CD4-positive, alpha-beta T cell treated with Interferon alpha-2 for 1 hour (primary cell): Measurements from ENCODE around the gene SPOCK1.

Source experiments
- DNase-seq, 2 donors: peaks; one replicate each; pipeline ENCODE4 v3.0.0-alpha.2; 2020 to 2022

Gene SPOCK1

DNA sequence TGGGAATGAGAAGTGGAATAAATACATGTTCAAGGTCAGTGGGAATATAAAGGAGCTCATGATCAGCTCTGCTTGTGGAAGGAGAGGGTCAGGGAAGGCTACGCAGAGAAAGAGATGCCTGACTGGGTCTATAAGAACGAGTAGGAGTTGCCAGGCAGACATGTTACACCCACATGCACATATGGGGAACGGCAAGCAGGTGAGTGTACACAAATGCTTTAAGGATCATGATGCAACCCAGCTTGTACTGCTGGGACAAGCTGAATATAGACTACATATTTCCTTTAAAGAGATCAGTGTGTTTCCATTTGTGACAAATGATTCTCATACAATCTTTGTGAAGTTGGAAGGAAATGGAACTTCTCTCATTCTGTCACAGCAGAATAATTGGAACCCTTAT, 141.7 kb downstream of the SPOCK1 start:
- no peak for DNase-seq

DNA sequence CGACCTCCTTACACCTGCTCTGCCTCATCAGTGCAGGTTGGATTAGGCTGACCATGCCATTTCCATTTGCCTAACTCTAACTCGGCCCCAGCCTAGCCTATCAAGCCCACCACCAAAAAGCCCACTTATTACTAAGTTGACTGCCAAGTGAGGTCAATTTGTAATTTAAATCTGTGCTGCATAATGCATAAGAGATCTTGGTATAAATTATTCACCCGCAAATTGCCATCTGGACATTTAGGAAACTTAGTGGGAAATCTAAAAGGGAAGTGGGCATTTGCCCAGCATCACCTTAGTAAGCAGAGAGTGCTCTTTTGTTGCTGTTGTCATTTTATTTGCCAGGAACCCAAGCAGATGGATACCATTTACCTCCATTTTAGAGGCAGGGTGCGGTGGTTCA, 143.0 kb downstream of the SPOCK1 start:
- no peak for DNase-seq

DNA sequence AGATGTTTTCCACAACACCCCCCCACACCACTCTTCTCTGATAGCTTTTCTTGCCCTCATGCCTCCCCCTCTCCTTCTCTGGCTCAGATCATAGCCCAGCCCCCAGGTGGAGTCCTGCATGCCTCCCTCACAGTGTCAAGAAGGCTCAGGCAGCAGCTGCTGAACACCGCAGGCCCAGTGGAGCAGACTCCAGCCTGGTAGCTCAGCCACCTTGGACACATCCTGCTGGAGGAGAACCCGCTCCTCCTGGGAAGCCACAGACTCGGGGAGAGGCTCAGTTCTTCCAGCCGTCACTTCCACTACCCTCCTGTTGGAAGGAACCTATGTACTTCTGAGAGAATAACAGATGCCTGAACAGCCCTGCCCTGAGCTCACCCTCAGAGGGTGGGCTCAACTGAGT, 143.4 kb downstream of the SPOCK1 start:
- no peak for DNase-seq

DNA sequence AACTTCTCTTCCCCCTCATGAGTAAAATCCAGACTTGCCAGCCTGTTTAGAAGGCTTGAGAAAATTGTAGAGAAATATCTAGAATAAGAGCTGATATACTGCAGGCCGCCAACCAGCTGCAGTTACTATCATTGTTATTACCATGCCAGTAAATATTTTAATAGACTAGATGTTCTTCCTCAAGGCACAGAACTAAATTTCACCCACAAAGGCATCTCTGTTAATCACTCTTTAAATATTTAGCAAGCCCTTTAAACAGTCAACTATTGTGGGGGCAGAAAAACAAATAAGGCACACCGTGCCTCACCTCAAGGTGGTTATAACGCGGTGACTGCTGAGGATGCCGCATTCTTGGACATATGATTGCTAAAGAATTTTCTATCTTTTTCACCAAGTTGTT, 147.0 kb downstream of the SPOCK1 start:
- DNase-seq: no peak

DNA sequence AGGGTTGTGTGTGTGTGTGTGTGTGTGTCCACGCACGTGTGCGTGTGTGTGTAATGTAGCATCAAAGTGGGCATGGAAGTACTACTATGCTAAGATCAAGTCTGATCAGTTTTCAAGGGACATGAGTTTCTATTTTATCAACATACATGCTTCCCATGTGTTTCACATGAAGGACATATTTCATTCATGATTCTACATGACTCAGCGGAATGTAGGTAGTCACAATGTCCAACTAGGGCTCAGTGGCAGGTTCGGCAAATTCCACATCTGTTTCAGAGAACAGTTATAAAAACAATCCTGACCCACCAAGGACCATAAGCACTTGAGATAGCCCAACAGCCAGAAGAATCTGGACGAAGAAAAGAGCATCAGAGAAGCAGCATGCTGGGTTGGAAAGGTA, 148.3 kb downstream of the SPOCK1 start:
- DNase-seq: no peak

DNA sequence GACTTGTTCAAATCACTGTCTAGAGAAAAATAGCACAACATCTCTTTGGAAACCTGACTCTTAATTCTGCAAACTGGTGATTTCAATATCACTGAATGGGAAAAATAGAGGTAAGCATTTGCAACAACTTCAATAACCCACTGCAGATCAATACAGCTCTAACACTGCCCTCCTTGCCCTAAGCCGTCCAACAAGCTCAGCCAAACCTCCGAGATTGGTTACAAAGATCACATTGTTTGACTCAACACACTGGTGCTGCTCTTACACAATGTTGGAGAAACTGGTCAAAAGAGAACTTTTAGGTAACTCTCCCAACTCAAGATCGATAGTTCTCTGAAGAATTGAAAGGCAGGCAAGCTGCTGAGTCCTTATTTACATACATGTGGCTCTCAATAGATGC, 150.4 kb downstream of the SPOCK1 start:
- no peak for DNase-seq

DNA sequence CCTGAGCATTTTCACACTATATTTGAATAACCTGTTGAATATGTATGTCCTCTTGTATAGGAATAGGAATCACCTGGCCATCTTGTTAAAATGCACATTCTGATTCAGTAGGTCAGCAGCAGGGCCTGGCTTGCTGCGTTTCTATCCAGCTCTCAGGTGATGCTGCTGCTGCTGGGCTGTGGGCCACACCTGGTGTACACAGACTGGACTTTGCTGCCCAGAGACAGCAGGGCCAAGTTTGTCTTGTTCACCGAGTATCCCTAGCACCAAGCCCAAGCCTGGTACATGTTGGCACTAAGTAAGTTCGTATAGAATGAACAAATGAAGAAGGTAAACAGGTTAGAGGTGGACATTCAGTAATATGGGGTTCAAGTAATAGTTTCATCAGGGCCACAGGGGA, 151.3 kb downstream of the SPOCK1 start:
- DNase-seq: no peak

DNA sequence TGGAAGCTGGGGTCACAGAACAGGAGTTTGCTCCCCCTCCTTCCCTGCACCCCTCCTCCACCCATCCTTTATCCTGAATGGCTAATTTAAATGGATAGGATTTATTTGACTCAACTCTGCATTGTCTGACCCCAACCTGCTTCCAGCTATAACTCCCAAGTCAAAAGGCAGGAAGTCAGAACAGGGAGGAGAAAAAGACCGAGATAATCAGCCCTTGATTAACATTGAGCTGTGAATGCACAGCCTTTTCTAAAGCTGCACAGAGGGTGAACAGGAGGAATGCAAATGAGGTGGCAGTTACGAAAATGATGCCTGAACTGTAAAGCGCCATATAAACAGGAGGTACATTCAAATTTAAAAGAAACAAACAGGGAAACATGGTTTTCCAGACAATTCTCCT, 152.8 kb downstream of the SPOCK1 start:
- DNase-seq: no peak

DNA sequence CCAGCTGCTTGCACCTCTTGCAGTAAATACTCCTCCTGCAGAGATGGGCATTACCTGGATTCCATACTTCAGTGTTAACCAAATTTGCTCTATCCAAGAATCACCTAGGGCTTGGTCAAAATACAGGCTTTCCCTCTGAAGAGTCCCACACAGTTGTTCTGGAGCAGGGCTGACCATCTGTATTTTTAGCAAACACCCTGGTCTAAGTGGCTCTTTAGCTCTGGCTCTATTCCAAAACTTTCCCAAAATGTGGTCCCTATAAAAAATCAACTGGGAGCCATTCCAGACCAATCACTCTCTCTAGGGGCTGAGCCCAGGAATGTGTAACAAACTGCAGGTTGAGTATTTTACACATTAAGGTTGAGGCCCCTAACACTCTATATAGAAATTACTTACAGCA, 153.7 kb downstream of the SPOCK1 start:
- no peak for DNase-seq

DNA sequence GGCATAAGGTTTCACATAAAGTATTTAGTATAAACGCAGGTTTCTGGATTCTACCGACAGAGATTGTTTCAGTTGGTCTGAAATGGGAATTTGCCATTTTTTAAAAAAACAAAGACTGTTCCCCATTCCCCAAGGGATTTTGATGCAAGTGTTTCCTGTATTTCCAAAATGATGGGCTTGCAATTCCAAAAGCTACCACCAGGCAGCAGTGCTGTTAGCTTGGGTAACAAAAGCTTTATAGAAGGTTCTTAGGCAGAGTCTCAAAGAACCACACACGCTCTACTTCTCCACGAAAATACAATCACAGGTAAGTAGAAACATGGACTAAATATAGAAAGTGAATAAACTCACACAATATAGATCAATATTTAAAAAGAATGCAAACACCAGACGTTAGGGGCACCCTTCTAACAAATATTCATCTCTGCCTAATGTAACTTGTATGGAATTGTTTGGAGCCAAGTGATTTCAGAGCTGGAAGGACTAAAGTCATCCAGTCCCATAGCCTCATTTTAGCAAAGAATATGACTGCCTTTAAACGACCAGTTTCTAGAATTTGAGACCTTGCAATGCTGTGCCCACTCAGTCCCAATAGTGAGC, 154.3 kb downstream of the SPOCK1 start:
- no peak for DNase-seq

DNA sequence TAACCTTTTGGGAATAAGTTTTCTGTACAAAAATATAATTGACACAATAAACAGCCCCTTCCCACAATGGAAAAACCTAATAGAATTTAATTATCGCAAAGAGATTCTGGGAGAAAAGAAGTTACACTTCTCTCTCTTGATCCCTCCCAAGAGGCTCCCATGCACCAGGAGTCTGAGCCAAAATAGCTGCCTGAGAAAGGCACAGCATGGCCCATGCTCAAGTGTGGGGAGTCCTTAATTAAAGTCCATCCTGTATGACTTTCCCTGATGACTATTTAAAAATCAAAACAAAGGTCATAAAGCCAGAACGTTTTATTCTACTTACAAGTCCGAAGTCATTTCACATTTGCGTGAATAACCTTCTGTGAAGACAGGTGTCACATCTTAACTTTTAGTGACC, 155.1 kb downstream of the SPOCK1 start:
- DNase-seq: no peak

DNA sequence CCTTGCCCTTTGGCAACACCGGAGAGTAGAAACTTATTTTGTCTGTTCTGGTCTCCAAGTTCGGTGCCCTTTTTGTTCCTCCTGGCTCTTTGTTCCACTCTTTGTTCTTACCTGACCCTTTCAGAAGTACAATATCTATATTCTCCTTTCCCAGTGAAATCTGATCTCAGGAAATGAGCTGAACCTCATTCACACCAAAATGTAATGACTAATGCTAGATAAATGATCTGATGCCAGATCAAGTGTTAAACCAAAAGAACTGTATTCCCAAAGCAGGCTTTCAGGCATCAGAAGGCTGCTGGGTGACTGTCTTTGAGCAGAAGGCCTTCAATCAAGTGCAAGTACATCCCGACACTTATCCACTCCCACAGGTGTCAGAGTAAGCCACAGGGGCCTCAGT, 156.4 kb downstream of the SPOCK1 start:
- DNase-seq: no peak

DNA sequence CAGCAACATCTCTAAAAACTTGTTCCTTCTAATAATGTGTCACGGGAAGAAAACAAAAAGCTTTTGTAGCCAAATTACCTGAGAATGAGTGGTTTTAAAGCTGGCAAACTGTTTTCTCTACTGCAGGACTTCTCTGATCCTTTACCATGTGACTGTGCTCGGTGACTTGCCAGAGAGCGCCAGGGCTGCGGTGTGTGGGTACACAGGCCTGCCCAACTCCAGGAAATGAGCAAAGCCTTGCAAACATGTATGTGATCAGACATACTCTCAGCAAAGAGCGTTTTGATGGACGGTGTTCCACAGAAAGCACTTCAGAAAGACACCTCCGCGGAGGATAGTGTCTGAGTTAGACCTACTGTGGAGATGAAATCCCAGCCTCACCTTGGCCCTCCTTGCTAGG, 157.3 kb downstream of the SPOCK1 start:
- no peak for DNase-seq

DNA sequence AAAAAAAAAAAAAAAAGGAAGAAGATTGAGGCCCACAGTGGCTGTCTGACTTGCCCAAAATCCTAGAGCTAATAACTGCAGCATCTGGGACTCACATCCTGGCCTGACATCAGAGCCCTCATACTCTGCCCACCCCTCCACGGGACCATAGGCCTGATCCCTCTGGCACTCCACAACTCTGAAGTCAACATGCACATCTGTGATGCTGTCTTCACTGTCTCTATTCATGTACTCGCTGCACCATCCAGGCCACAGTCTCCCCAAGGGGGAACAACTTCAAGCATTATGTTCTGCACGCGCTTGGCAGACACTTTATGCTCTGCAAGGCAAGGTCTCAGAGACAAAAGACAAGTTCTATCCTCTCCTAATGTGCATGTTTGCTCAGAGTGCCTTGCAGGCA, 158.2 kb downstream of the SPOCK1 start:
- no peak for DNase-seq

DNA sequence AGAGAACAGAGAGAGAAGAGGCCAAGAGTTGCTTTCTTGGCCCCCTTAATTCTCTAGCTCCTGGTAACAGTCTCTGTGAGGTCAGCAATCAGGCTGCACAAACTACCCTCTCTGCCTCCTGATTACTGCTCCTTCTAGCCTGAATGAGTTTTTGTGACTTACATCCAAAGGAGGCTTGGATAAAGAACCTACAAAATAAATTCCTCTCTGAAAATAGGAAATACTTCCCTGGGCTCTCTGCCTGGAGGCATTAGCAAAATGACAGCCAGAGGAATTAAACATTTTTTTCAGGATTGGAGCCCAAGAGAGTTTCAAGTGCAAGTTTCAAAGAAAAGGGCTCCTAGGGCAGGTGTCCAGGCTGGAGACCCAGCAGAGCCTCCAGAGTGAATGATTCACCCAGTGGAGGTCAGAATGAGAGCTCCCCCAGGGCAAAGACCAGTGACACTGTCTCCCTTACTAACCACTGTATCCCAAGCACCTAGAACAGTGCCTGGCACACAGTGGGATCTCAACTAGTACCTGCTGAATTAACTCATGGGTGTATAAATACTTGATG, 162.5 kb downstream of the SPOCK1 start:
- no peak for DNase-seq

DNA sequence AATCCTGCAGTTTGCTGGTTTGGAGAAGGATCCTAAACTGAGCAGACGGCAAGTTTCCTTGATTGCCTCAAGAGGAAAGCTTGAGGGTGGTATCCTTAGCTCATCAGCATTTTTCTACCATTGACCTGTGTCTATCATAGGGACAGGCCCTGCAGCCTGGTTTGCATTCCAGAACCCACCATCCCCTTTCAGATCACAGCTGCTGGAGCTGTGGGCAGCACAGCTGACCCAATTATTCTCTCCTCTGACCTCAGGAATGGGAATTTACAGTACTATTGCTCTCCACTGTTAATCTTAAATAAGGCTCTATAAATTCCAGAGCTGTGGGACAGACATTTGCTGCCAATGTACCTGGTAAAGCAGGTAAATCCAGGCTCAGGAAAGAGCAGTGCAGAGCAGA, 163.0 kb downstream of the SPOCK1 start:
- no peak for DNase-seq

DNA sequence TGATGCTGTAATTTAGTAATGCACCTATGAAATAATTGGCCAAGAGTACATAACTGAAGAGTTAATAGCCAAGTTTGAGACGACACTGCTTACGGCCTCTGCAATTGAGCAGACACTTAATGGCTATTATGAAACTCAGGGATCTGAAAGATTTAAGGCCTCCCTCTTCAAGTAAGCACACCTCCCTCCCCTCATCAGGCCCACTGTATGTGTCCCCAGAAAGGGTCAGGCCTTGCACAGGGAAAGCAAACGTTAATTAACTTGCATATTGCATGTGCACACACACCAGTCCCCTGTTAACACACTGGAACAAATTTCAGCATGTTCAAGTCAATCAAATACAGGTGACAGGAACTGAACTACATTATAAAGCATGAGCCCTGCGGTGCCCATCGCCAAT, 163.6 kb downstream of the SPOCK1 start:
- no peak for DNase-seq

DNA sequence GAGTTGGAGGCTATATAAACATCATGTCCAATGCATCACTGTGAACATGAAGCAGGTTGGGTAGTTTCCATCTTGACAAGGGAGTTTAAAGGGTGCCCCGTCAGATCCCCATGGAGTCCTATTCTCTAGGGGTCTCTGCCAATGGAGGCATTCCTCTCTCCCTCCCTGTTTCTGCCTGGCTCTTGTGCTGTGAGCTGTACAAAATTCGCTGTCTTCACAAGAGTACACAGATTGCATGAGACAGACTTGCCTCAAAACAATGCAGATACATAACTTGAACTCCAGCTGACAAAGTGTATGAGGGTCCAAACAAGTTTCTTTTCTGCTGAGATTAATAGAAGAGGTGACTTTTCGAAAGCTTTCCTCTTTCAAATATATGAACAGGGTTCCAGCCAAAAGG, 165.2 kb downstream of the SPOCK1 start:
- no peak for DNase-seq

DNA sequence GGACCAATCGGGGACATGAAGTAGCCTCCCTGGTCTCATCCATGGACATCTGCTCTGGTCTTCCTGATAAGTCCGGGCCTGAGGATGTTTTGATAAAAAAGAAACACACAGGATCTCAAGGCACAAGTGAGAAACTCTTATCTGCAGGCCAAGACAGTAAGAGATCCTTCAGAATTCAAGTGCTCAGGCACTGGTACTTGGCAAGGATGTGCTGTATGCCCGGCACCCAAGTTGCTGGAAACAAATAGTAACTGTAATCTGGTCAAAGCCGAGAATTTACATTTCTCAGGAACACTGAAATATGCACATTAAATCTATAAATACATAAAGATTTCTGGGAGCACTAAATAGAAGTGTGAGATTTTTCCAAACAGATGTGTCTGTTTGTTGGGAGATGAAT, 165.7 kb downstream of the SPOCK1 start:
- no peak for DNase-seq

DNA sequence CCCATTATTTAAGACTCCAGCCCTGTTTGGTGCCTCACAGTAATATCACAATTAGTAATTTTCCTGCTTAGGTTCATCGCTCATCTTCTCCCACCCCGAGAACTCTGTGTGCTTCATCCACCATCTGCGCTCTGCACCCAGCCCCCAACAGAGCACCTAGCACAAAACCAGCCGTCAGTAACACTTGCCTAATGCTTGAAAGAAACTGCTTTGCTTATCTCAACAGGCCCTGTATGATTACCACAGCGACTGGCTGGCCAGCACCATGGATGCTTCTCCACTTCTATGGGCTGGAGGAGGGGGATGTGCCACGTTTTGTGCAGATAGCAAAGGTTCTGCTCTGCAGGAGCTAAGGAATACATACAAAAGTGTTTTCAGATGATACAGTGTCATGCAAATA, 166.8 kb downstream of the SPOCK1 start:
- DNase-seq: no peak

DNA sequence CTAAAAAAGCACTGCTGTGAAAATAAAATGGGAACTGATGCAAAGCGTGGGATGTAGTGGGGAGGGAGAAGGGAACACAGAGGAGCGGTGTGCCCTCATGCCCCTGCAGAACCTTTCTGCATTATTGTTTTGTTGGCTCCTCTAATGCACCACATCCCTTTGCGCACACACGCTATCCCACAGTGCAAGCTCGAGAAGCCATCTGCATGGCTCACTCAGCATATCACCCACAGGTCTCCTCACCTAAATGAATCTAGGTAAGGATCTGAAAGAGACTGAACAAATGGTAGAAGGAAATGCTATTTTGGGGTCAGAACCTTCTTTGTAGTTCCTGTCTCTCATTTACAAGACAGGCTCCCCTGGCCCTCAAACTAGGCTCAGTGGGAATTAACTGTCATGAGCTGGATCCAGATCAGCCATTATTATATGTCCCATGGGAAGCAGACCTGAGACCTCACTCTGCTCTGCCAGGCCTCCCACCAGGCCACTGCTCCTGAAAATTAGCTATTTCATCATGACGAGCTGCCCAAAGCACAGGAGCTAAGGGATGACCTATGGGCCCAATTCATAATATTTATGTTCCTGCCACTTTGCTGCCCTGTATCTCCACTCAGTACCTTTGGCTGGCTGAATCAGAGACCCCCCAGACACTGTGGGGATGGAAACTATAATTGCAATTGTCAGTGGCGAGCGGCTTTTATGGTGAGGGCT, 169.4 kb downstream of the SPOCK1 start:
- DNase-seq: no peak

DNA sequence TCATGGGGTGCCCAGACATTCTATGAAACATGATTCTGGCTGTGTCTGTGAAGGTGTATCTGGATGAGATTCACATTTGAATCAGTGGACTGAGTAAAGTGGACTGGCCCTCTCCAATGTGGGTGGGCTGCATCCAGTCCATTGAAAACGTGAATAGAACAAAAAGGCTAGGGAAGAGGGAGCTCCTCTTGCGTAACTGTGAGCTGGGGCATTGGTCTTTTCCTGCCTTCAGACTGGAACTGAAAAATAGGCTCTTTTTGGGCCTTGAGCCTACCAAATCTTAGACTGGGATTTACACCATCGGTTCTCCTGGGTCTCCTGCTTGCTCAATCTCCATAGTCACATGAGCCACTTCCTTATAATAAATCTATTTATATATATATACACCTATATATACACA, 170.1 kb downstream of the SPOCK1 start:
- no peak for DNase-seq

DNA sequence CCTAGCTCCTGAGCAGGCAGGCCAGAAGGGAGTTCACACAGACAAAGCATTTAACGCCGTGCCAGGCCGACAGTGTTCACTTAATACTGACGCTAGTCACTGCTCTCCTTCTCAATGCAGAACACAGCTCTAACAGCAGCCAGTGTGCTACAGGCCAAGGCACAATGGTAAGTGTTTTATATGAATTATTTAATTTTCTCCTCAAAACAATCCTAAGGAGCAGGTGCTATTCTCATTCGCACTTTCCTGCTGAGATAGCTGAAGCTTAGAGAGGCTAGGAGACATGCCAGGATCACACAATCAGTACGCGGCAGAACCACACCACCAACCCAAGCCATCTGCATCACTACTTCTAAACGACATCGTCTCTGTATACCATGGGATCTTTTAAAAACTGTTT, 170.7 kb downstream of the SPOCK1 start:
- DNase-seq: no peak

DNA sequence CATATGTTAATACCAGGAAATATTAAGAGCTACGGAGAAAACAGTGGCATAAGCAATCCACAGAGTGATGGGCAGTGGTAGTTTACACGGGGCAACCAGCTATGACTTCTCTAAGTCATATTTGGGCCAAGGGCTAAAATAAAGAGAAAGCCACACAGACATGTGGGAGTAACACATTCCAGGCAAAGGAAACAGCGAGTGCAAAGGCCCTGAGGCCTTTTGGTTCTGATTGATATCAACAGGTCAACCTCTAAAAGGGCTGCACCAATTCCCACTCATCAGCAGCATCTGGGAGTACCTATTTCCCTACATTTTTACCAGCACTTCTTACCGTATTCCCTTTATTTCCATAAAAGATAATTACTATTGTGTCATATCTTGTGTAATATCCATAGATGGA, 173.4 kb downstream of the SPOCK1 start:
- no peak for DNase-seq
